C4-2B (cell line): ENCODE measurements around the gene GGCT.

Experiments
- H3K27ac ChIP-seq: fragments of 450-650 bp; 2 replicates; pipeline ENCODE4 v1.5.1; 2017
- ZFX ChIP-seq: fragments of 450-650 bp; IDR thresholded peaks from 2 replicates; pipeline ENCODE4 v1.6.1; 2017
- TF ChIP-seq, protein P1 (sequence below): fragments of 450-650 bp; conservative IDR thresholded peaks from 2 replicates; pipeline ENCODE4 v1.5.1; 2017; ENCODE audit warnings: mild to moderate bottlenecking

Gene GGCT

DNA sequence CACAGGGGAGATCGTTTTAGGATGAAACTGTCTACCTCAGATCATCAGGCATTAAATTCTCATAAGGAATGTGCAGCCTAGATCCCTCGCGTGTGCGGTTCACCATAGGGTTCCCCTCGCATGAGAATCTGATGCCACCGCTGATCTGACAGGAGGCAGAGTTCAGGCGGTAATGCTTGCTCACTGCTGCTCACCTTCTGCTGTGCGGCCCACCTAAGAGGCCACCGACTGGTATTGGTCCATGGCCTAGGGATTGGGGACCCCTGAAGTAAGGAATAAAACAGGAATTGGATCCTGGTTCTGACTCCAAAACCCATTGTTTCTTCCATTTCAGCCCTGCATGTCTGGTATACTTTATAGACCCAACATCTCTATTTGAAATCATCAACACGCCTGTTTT lies 30.1 kb downstream of the GGCT start:
- H3K27ac ChIP-seq = no peak overlapping the region
- TF ChIP-seq, protein P1, sequence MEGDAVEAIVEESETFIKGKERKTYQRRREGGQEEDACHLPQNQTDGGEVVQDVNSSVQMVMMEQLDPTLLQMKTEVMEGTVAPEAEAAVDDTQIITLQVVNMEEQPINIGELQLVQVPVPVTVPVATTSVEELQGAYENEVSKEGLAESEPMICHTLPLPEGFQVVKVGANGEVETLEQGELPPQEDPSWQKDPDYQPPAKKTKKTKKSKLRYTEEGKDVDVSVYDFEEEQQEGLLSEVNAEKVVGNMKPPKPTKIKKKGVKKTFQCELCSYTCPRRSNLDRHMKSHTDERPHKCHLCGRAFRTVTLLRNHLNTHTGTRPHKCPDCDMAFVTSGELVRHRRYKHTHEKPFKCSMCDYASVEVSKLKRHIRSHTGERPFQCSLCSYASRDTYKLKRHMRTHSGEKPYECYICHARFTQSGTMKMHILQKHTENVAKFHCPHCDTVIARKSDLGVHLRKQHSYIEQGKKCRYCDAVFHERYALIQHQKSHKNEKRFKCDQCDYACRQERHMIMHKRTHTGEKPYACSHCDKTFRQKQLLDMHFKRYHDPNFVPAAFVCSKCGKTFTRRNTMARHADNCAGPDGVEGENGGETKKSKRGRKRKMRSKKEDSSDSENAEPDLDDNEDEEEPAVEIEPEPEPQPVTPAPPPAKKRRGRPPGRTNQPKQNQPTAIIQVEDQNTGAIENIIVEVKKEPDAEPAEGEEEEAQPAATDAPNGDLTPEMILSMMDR = no peak
- no peak for TF ChIP-seq ZFX

DNA sequence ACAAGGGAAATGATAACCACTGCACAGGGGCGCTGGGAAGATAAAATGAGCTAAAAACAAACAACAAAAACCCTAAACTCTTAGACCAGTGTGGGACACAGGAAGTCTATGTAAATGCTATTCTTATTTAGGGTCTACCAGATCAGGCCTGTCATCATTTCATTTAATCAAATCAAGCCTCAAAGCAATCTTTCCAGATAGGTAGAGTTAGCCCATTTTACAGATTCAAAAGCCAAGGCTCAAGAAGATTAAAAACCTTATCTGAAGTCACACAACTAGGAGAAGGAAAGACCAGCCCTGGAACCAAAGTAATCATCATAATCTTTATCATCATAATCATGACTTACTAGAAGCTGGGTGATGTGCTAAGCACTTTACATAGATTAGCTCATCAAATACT lies 30.7 kb downstream of the GGCT start:
- no peak overlapping the region for H3K27ac ChIP-seq
- TF ChIP-seq ZFX = no peak
- TF ChIP-seq, protein P1 = no peak

DNA sequence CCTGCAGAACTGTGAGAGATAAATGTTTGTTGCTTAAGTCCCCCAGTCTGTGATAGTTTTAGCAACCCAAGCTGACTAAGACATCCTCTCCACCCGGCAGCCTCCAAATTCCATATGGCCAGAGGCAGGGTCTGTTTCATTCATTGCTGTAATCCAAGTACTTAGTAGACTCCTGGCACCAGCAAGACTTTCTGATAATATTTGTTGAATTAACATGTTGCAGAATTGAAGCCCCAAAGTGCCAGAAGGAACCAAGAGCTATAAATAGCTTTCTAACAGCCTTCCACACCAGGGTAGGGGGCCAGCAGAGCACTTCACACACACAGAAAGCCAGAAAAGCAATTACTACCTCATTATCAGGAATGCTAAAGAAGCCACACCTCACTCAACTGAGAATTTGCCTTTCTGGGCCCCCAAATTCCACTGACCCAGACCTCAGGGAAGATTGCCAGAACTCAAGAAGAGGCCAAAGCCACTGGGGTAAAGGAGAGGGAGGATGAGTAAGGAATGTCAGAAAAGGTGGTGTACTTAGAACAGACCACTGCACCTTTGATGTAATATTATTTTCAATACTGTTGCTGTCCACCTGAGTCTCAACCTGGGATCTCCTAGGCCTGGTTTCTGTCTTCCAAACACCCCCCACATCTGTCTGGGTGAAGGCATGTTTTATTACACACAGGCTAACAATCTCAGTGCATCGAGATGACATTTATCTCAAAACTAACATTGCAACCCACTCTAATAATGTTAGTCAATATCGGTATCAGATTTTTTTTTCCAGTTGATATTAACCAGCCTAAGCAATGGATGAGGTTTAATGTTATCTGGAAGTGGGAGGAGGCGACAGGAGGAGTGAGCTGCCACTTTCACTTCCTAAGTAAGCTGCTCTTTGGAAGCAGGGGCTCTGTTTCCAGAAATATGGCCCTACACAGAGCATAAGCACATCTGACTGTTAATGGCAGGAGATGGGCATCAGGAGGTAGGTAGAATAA lies 31.5 kb downstream of the GGCT start:
- TF ChIP-seq ZFX = no peak
- TF ChIP-seq, protein P1 = no peak
- no peak overlapping the region for H3K27ac ChIP-seq

DNA sequence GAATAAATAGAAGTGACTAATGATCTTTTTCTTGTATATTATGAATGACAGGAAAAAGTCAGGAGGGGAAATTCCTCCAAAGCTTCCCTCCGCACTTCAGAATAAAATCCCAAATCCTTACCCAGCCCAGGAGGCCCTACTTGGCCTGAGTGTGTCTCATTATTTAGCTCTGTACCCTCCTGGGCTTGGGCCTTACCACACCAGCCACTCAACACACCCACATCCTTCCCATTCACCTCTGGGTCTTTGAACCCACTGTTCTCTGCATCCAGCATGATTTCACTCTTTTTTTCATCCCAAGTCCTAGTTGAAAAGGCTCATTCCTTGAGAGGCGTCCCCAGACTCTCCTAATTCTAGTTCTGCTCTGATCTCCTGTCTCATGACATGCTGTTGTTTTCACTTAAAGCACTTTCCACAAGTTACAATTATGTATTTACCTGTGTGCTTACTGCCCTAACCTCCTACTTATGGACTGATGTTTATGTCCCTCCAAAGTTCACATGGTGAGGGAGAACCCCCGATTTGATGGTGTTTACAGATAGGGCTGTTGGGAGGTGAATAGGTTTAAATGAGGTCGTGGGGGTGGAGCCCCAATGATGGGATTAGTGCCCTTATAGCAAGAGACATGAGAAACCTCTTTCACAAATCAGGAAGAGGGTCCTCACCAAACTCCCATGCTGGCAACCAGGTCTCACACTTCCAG lies 32.4 kb downstream of the GGCT start:
- no peak overlapping the region for H3K27ac ChIP-seq
- TF ChIP-seq, protein P1 = no peak
- no peak for TF ChIP-seq ZFX

DNA sequence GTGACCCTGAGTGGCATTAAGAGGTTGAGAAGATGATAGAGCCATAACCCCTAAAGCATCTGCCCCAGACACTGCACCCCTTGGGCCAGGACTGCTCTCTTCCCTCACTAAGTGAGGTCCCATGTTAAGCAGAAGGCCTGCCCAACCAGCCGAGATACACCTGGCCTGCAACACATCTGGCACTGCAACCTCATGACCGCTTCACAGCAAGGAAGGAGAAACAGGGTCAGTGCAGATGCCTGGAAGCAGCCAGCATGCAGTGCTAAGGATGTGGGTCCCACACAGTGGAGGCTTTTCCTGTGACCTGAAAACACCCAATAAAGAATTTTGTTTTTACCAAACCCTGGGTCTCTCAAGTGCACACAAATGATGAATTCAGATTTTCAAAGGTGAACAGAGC lies 33.4 kb downstream of the GGCT start:
- H3K27ac ChIP-seq = no peak overlapping the region
- no peak for TF ChIP-seq ZFX
- TF ChIP-seq, protein P1 = no peak

DNA sequence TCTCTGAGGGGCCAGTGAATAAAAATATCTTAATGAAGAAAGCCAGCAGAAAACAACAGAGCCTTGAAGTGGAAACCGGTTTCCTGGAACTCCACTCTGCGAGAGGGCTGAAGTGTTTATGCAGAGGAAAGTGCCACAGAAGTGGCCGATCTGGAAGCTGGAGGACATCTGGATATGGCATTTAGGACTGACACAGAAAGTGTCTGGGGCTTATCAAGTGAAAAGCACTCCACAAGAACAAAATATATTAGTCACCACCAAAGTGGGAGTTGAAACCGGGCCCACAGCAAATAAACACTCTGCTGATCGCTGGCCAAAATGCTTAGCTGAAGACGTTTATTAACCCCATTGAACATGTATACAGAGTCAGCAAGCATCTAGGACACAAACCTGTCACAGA lies 33.9 kb downstream of the GGCT start:
- TF ChIP-seq, protein P1 = no peak
- no peak for TF ChIP-seq ZFX
- no peak overlapping the region for H3K27ac ChIP-seq

DNA sequence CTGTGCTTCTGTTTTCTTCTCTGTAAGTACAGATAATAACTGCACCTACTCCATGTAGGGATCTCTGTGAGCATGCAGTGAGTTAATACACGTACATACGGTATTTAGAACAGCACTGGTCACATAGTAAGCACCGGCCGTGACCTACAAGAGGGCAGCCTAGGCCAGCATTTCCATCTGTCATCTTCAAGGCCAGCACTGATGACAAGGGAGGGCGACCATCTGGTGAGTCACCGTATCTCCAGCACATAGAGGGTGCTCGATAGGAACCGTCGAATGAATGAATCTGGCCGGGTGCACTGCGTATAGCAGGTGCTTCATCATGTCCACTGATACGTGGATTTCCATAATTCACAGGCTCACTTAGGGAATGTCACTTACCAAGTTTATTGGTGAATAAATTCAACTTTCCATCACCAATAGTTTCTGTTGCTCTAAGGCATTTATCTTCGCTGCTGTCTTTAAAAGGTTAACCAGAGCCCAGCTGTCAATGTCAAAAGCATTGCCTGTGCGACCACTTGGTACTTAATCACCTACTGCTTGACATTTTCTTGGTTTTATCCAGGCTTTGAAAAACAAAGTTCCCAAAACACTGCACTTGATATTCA lies 34.4 kb downstream of the GGCT start:
- no peak overlapping the region for H3K27ac ChIP-seq
- TF ChIP-seq, protein P1 = no peak
- TF ChIP-seq ZFX = no peak
